NB4 (cell line): Measurements from ENCODE around the gene CCL11.

Experiments used
- DNase-seq: peaks from one replicate; pipeline ENCODE4 v3.0.0; 2010; ENCODE audit warnings: low read depth
- H3K4me3 ChIP-seq: one replicate; pipeline ENCODE4 v1.5.1; 2011; ENCODE audit warnings: mild to moderate bottlenecking, low read depth, low read length, moderate library complexity
- CTCF ChIP-seq: IDR thresholded peaks from one replicate; pipeline ENCODE4 v1.5.1; 2012; ENCODE audit warnings: low read depth, low read length
- MYC ChIP-seq: IDR thresholded peaks from 2 replicates; pipeline ENCODE4 v1.6.1; 2011; ENCODE audit warnings: low read depth, low read length
- POLR2A ChIP-seq: IDR thresholded peaks from 2 replicates; pipeline ENCODE4 v1.6.1; 2011; ENCODE audit warnings: mild to moderate bottlenecking; ENCODE audit not compliant: insufficient read length; ENCODE audit errors: extremely low read depth
- TF ChIP-seq, protein P1 (sequence below): IDR thresholded peaks from 2 replicates; pipeline ENCODE4 v1.6.1; 2011; ENCODE audit warnings: low read depth, low read length

Gene CCL11

GRCh38 chr17:34337701-34338100, 52.2 kb downstream of the CCL11 start:
- TF ChIP-seq CTCF (no peak), MYC (no peak), POLR2A (no peak)
- TF ChIP-seq, protein P1, sequence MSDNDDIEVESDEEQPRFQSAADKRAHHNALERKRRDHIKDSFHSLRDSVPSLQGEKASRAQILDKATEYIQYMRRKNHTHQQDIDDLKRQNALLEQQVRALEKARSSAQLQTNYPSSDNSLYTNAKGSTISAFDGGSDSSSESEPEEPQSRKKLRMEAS: no peak
- H3K4me3 ChIP-seq: no peak overlapping the region
- DNase-seq: no peak
